Upper lobe of left lung (tissue), 6 donors: ENCODE measurements around the gene HDHD5. TPM values are rescaled to one million over a fixed set of nuclear protein-coding genes. Genes with fewer than 3 reads are reported as not detected.

Source experiments
- ATAC-seq, 2 donors: fragments of 200-7000 bp; cut with Tn5 transposase; one replicate each; pipeline ENCODE4 v1.9.1; 2022; ENCODE audit warnings: mild to moderate bottlenecking in 2 of 2, moderate library complexity in 2 of 2; ENCODE audit not compliant: low FRiP score in 2 of 2
- DNase-seq, 2 donors: peaks; one replicate each; pipeline ENCODE4 v3.0.0-alpha.2; 2019 to 2020
- H3K27ac ChIP-seq, 4 donors: fragments of 200-600 bp; sonication (generic); one replicate each; pipeline ENCODE4 v1.5.1; 2016 to 2019
- H3K27me3 ChIP-seq, 4 donors: fragments of 200-600 bp; sonication (generic); one replicate each; pipeline ENCODE4 v1.5.1; 2017 to 2019
- H3K36me3 ChIP-seq, 4 donors: fragments of 200-600 bp; sonication (generic); one replicate each; pipeline ENCODE4 v1.5.1; 2016 to 2019
- H3K4me1 ChIP-seq, 4 donors: fragments of 200-600 bp; sonication (generic); one replicate each; pipeline ENCODE4 v1.5.1; 2018 to 2019
- H3K4me3 ChIP-seq, 4 donors: fragments of 200-600 bp; sonication (generic); one replicate each; pipeline ENCODE4 v1.5.1; 2017 to 2019; ENCODE audit warnings: mild to moderate bottlenecking in 2 of 4, moderate library complexity in 1 of 4
- H3K9me3 ChIP-seq, 4 donors: fragments of 200-600 bp; sonication (generic); one replicate each; pipeline ENCODE4 v1.5.1; 2018 to 2019
- EP300 ChIP-seq, 4 donors: sonication (generic); formaldehyde crosslinking; IDR thresholded peaks; one replicate each; pipeline ENCODE4 v1.5.1; 2017; ENCODE audit warnings: antibody characterized with exemption in 4 of 4, control low read depth in 2 of 4
- POLR2A ChIP-seq, 4 donors: fragments of 450-650 bp; IDR thresholded peaks; one replicate each; pipeline ENCODE4 v1.5.1; 2016 to 2017; ENCODE audit warnings: antibody characterized with exemption in 4 of 4, mild to moderate bottlenecking in 2 of 4
- POLR2AphosphoS5 ChIP-seq, 2 donors: sonication (generic); formaldehyde crosslinking; IDR thresholded peaks; one replicate each; pipeline ENCODE4 v1.5.1; 2017; ENCODE audit warnings: antibody characterized with exemption in 2 of 2
- WGBS, 2 donors: methylation state at CpG; one replicate each; pipeline ENCODE4 v1.1.5; 2017 to 2018; 5-methylcytosine and 5-hydroxymethylcytosine counted together
- total RNA-seq, 6 donors: library from RNA; depleted of rRNA in 4 of 6; stranded (reverse); fragments of >200 nt in 4 of 6; gene quantifications; one replicate each; pipeline versions ENCODE4 v1.1.0 to v1.2.1, GENCODE V29; 2016 to 2021
- TF ChIP-seq, protein P1 (sequence below), 6 experiments: fragments of 450-650 bp in 4 of 6; fragments of 200-600 bp in 2 of 6; sonication (generic) in 2 of 6; IDR thresholded peaks; one replicate each; pipeline ENCODE4 v1.5.1; 2016 to 2019; ENCODE audit warnings: antibody characterized with exemption in 6 of 6
- donor health status: DM: no; HTN: no; CAD: no; lungs with moderate emphysema.
- donor health status: DM: no; HTN: yes; CAD: no; lungs with severe emphysema.

Gene HDHD5
- total RNA-seq, 6 donors from 2014 or later, result 28.0 to 47.1 (median 34.3) TPM

- no peaks in the 10 kb centered on the region for H3K36me3 ChIP-seq
- WGBS, 2 donors, result 93 to 97% methylated on average over 3 of the region's 3 CpGs
- TF ChIP-seq EP300 (IDR thresholded peaks at IDR 0.05), result no peak
- TF ChIP-seq POLR2A (IDR thresholded peaks at IDR 0.05), result no peak
- TF ChIP-seq, protein P1, sequence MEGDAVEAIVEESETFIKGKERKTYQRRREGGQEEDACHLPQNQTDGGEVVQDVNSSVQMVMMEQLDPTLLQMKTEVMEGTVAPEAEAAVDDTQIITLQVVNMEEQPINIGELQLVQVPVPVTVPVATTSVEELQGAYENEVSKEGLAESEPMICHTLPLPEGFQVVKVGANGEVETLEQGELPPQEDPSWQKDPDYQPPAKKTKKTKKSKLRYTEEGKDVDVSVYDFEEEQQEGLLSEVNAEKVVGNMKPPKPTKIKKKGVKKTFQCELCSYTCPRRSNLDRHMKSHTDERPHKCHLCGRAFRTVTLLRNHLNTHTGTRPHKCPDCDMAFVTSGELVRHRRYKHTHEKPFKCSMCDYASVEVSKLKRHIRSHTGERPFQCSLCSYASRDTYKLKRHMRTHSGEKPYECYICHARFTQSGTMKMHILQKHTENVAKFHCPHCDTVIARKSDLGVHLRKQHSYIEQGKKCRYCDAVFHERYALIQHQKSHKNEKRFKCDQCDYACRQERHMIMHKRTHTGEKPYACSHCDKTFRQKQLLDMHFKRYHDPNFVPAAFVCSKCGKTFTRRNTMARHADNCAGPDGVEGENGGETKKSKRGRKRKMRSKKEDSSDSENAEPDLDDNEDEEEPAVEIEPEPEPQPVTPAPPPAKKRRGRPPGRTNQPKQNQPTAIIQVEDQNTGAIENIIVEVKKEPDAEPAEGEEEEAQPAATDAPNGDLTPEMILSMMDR (IDR thresholded peaks at IDR 0.05), result no peak
- TF ChIP-seq POLR2AphosphoS5 (IDR thresholded peaks at IDR 0.05), result no peak
- peak overlapping the region in 3 of 4 donors; percentile 85 to 92 (median 89) for H3K27ac ChIP-seq
- H3K4me3 ChIP-seq, result peak overlapping the region in 2 of 4 donors; percentile 72 to 89
- no peaks in the 10 kb centered on the region for H3K9me3 ChIP-seq
- ATAC-seq (no peak), DNase-seq (no peak)
- H3K4me1 ChIP-seq, result peaks cover 22 to 44% (median 25%) of the 10 kb centered on the region in 4 donors
- no peaks in the 10 kb centered on the region for H3K27me3 ChIP-seq
These were observed 1.4 kb downstream of the HDHD5 start for GRCh38 chr22:17157714-17158113.

GRCh38 chr22:17155941-17156340 is 3.1 kb downstream of the HDHD5 start:
- DNase-seq (no peak), ATAC-seq (no peak)
- Histone ChIP-seq H3K27ac (no peak overlapping the region), H3K27me3 (no peaks in the 10 kb centered on the region), H3K4me1 (peaks cover 22 to 44% (median 25%) of the 10 kb centered on the region in 4 donors), H3K4me3 (no peak overlapping the region), H3K9me3 (no peaks in the 10 kb centered on the region), H3K36me3 (no peaks in the 10 kb centered on the region)
- TF ChIP-seq POLR2AphosphoS5 (IDR thresholded peaks at IDR 0.05), result no peak
- TF ChIP-seq, protein P1 (IDR thresholded peaks at IDR 0.05), result no peak
- no peak for TF ChIP-seq POLR2A (IDR thresholded peaks at IDR 0.05)
- TF ChIP-seq EP300 (IDR thresholded peaks at IDR 0.05), result no peak
- 65 to 76% methylated on average over 3 of the region's 3 CpGs for WGBS, 2 donors

GRCh38 chr22:17152971-17153370 is 6.1 kb downstream of the HDHD5 start:
- Histone ChIP-seq H3K27me3 (no peaks in the 10 kb centered on the region), H3K4me3 (no peak overlapping the region), H3K9me3 (no peaks in the 10 kb centered on the region), H3K27ac (no peak overlapping the region), H3K36me3 (peaks cover 0 to 15% (median 6%) of the 10 kb centered on the region in 4 donors), H3K4me1 (peaks cover 9 to 27% (median 15%) of the 10 kb centered on the region in 4 donors)
- 65 to 66% methylated on average over 3 of the region's 3 CpGs for WGBS, 2 donors
- TF ChIP-seq, protein P1 (IDR thresholded peaks at IDR 0.05), result no peak
- TF ChIP-seq POLR2A (IDR thresholded peaks at IDR 0.05) (no peak), EP300 (IDR thresholded peaks at IDR 0.05) (no peak), POLR2AphosphoS5 (IDR thresholded peaks at IDR 0.05) (no peak)
- ATAC-seq, result no peak
- DNase-seq, result no peak

GRCh38 chr22:17152340-17152739 is 6.7 kb downstream of the HDHD5 start:
- Histone ChIP-seq H3K27me3 (no peaks in the 10 kb centered on the region), H3K9me3 (no peaks in the 10 kb centered on the region), H3K27ac (no peak overlapping the region), H3K36me3 (peaks cover 0 to 21% (median 8%) of the 10 kb centered on the region in 4 donors), H3K4me1 (peaks cover 2 to 20% (median 9%) of the 10 kb centered on the region in 4 donors), H3K4me3 (no peak overlapping the region)
- no peak for TF ChIP-seq POLR2A (IDR thresholded peaks at IDR 0.05)
- TF ChIP-seq EP300 (IDR thresholded peaks at IDR 0.05), result no peak
- TF ChIP-seq POLR2AphosphoS5 (IDR thresholded peaks at IDR 0.05), result no peak
- TF ChIP-seq, protein P1 (IDR thresholded peaks at IDR 0.05), result no peak
- DNase-seq, result no peak
- 86 to 91% methylated on average over 6 of the region's 6 CpGs for WGBS, 2 donors
- ATAC-seq, result no peak
